WERI-Rb-1 (cell line): ENCODE measurements around the gene IGFBP7.

Source experiments
- DNase-seq: peaks from one replicate; pipeline ENCODE4 v3.0.0-alpha.2; 2020
- H3K27ac ChIP-seq: fragments of 250-450 bp; sonication (Bioruptor Pico); 2 replicates; pipeline ENCODE4 v1.5.1; 2020; ENCODE audit warnings: mild to moderate bottlenecking, moderate library complexity
- H3K27me3 ChIP-seq: fragments of 250-450 bp; sonication (Bioruptor Pico); 2 replicates; pipeline ENCODE4 v1.5.1; 2021; ENCODE audit warnings: mild to moderate bottlenecking, low read depth, moderate library complexity; ENCODE audit not compliant: insufficient read depth, severe bottlenecking
- H3K36me3 ChIP-seq: fragments of 250-450 bp; sonication (Bioruptor Pico); 2 replicates; pipeline ENCODE4 v1.5.1; 2020; ENCODE audit warnings: mild to moderate bottlenecking, moderate library complexity
- H3K4me3 ChIP-seq: 2 replicates; pipeline ENCODE4 v1.5.1; 2011; ENCODE audit warnings: low read depth, mild to moderate bottlenecking, control low read depth, low read length
- H3K9me3 ChIP-seq: fragments of 250-450 bp; sonication (Bioruptor Pico); 2 replicates; pipeline ENCODE4 v1.5.1; 2021; ENCODE audit warnings: mild to moderate bottlenecking, moderate library complexity; ENCODE audit not compliant: severe bottlenecking
- CTCF ChIP-seq: IDR thresholded peaks from 2 replicates; pipeline ENCODE4 v1.5.1; 2011; ENCODE audit warnings: low read depth, mild to moderate bottlenecking, control low read depth, inconsistent platforms, low read length

IGFBP7 gene

GRCh38 chr4:57104706-57105560 lies 5.3 kb downstream of the IGFBP7 start:
- no peak for DNase-seq
- H3K4me3 ChIP-seq = no peak overlapping the region
- H3K9me3 ChIP-seq = no peaks in the 10 kb centered on the region
- H3K27me3 ChIP-seq = peaks cover 17% of the 10 kb centered on the region
- H3K27ac ChIP-seq = no peak overlapping the region
- no peaks in the 10 kb centered on the region for H3K36me3 ChIP-seq
- no peak for TF ChIP-seq CTCF

- no peaks in the 10 kb centered on the region for H3K36me3 ChIP-seq
- no peaks in the 10 kb centered on the region for H3K9me3 ChIP-seq
- peaks cover 2% of the 10 kb centered on the region for H3K27me3 ChIP-seq
- TF ChIP-seq CTCF = no peak
- no peak for DNase-seq
- no peak overlapping the region for H3K27ac ChIP-seq
- H3K4me3 ChIP-seq = no peak overlapping the region
Observed at GRCh38 chr4:57103051-57103450, 7.1 kb downstream of the IGFBP7 start.

- H3K27ac ChIP-seq = no peak overlapping the region
- no peaks in the 10 kb centered on the region for H3K36me3 ChIP-seq
- no peak for DNase-seq
- no peak overlapping the region for H3K4me3 ChIP-seq
- no peaks in the 10 kb centered on the region for H3K27me3 ChIP-seq
- no peak for TF ChIP-seq CTCF
- H3K9me3 ChIP-seq = no peaks in the 10 kb centered on the region
Observed at GRCh38 chr4:57102050-57102624, 8.0 kb downstream of the IGFBP7 start.

- H3K27me3 ChIP-seq = no peaks in the 10 kb centered on the region
- no peak for DNase-seq
- no peak overlapping the region for H3K27ac ChIP-seq
- TF ChIP-seq CTCF = no peak
- no peaks in the 10 kb centered on the region for H3K36me3 ChIP-seq
- H3K4me3 ChIP-seq = no peak overlapping the region
- no peaks in the 10 kb centered on the region for H3K9me3 ChIP-seq
Observed at GRCh38 chr4:57100979-57101651, 9.1 kb downstream of the IGFBP7 start.

GRCh38 chr4:57099363-57099762 lies 10.8 kb downstream of the IGFBP7 start:
- DNase-seq = no peak
- H3K27ac ChIP-seq = no peak overlapping the region
- no peak for TF ChIP-seq CTCF
- no peak overlapping the region for H3K4me3 ChIP-seq
- no peaks in the 10 kb centered on the region for H3K36me3 ChIP-seq
- no peaks in the 10 kb centered on the region for H3K9me3 ChIP-seq
- no peaks in the 10 kb centered on the region for H3K27me3 ChIP-seq
